ENCODE data around the gene ADGRB2. TPM values are rescaled to one million over a fixed set of nuclear protein-coding genes. Genes with fewer than 3 reads are reported as not detected.

The ADGRB2 gene
- total RNA-seq, 1 donor from 2014 or later, result 6.0 TPM

GRCh38 chr1:31765041-31765467, 914 bp upstream of the ADGRB2 start:
- no peak for DNase-seq (ENCODE audit: low spot score)

GRCh38 chr1:31763671-31764311, 349 bp downstream of the ADGRB2 start:
- DNase-seq (ENCODE audit: low spot score), result no peak

- DNase-seq (ENCODE audit: low spot score), result peak; percentile 54
These were observed 1.1 kb downstream of the ADGRB2 start for GRCh38 chr1:31762726-31763670.

- DNase-seq (ENCODE audit: low spot score), result no peak
These were observed 1.8 kb downstream of the ADGRB2 start for GRCh38 chr1:31762323-31762722.

- no peak for DNase-seq (ENCODE audit: low spot score)
These were observed 2.3 kb downstream of the ADGRB2 start for GRCh38 chr1:31761883-31762282.

- DNase-seq (ENCODE audit: low spot score), result peak; percentile 47
These were observed 3.4 kb downstream of the ADGRB2 start for GRCh38 chr1:31760471-31761470.

GRCh38 chr1:31759298-31760023, 4.7 kb downstream of the ADGRB2 start:
- no peak for DNase-seq (ENCODE audit: low spot score)

GRCh38 chr1:31758823-31759222, 5.3 kb downstream of the ADGRB2 start:
- DNase-seq (ENCODE audit: low spot score), result no peak

- DNase-seq (ENCODE audit: low spot score), result no peak
These were observed 6.2 kb downstream of the ADGRB2 start for GRCh38 chr1:31757989-31758388.

GRCh38 chr1:31757204-31757679, 6.9 kb downstream of the ADGRB2 start:
- DNase-seq (ENCODE audit: low spot score), result no peak

- DNase-seq (ENCODE audit: low spot score), result no peak
These were observed 7.6 kb downstream of the ADGRB2 start for GRCh38 chr1:31756578-31756977.

- DNase-seq (ENCODE audit: low spot score), result no peak
These were observed 8.2 kb downstream of the ADGRB2 start for GRCh38 chr1:31755850-31756492.

GRCh38 chr1:31755197-31755611, 8.9 kb downstream of the ADGRB2 start:
- DNase-seq (ENCODE audit: low spot score), result no peak

- no peak for DNase-seq (ENCODE audit: low spot score)
These were observed 9.7 kb downstream of the ADGRB2 start for GRCh38 chr1:31754397-31754796.

- DNase-seq (ENCODE audit: low spot score), result peak; percentile 28
These were observed 10.3 kb downstream of the ADGRB2 start for GRCh38 chr1:31753707-31754349.

- no peak for DNase-seq (ENCODE audit: low spot score)
These were observed 11.1 kb downstream of the ADGRB2 start for GRCh38 chr1:31752952-31753475.

GRCh38 chr1:31752258-31752657, 11.9 kb downstream of the ADGRB2 start:
- DNase-seq (ENCODE audit: low spot score), result no peak

GRCh38 chr1:31751822-31752241, 12.3 kb downstream of the ADGRB2 start:
- no peak for DNase-seq (ENCODE audit: low spot score)

- DNase-seq (ENCODE audit: low spot score), result no peak
These were observed 13.2 kb downstream of the ADGRB2 start for GRCh38 chr1:31750858-31751510.
